ENCODE data around the gene CAPN2. TPM values are rescaled to one million over a fixed set of nuclear protein-coding genes. Genes with fewer than 3 reads are reported as not detected.

Gene CAPN2
- total RNA-seq, 1 donor from 2014 or later = 391 TPM

- Histone ChIP-seq H3K9ac (ENCODE audit: low read length) (peak overlapping the region; percentile 83), H4K20me1 (ENCODE audit: insufficient read depth, low read length) (no peaks in the 10 kb centered on the region), H3K36me3 (ENCODE audit: insufficient read depth, low read length) (no peaks in the 10 kb centered on the region), H3K79me2 (ENCODE audit: insufficient read depth, low read length) (peaks cover 15% of the 10 kb centered on the region), H3K4me3 (ENCODE audit: insufficient read depth, low read depth, low read length) (peak overlapping the region; percentile 40), H3K4me2 (ENCODE audit: low read length) (peak overlapping the region; percentile 81), H3K27me3 (ENCODE audit: insufficient read depth, low read length) (no peaks in the 10 kb centered on the region), H3K4me1 (ENCODE audit: insufficient read depth, low read length) (peaks cover 53% of the 10 kb centered on the region), H3K9me3 (ENCODE audit: insufficient read depth, low read depth, low read length) (no peaks in the 10 kb centered on the region), H2AFZ (ENCODE audit: low read depth, low read length) (no peak overlapping the region), H3K27ac (ENCODE audit: low read depth, low read length) (peak overlapping the region; percentile 98)
- no peak for TF ChIP-seq CTCF (IDR thresholded peaks at IDR 0.05; ENCODE audit: insufficient read depth, low read depth, low read length)
- TF ChIP-seq EZH2 (IDR thresholded peaks at IDR 0.05; ENCODE audit: insufficient read depth, low read length) = no peak
- Mint-ChIP-seq H3K27ac (ENCODE audit: unreplicated experiment) (peak overlapping the region; percentile 100), H3K9me3 (ENCODE audit: unreplicated experiment) (no peaks in the 10 kb centered on the region), H3K27me3 (ENCODE audit: low read depth, unreplicated experiment) (no peaks in the 10 kb centered on the region), H3K4me1 (ENCODE audit: low read depth, unreplicated experiment) (peaks cover 57% of the 10 kb centered on the region), H3K4me3 (ENCODE audit: unreplicated experiment) (peak overlapping the region; percentile 68), H3K36me3 (ENCODE audit: low read depth, unreplicated experiment) (no peaks in the 10 kb centered on the region)
- no peak for DNase-seq (ENCODE audit: low read depth)
- FAIRE-seq = no peak
Observed at GRCh38 chr1:223700388-223700918, 11.9 kb upstream of the CAPN2 start.

- Histone ChIP-seq H3K4me3 (ENCODE audit: insufficient read depth, low read depth, low read length) (peak overlapping the region; percentile 40), H3K9me3 (ENCODE audit: insufficient read depth, low read depth, low read length) (no peaks in the 10 kb centered on the region), H3K79me2 (ENCODE audit: insufficient read depth, low read length) (peaks cover 15% of the 10 kb centered on the region), H3K27ac (ENCODE audit: low read depth, low read length) (peak overlapping the region; percentile 98), H2AFZ (ENCODE audit: low read depth, low read length) (no peak overlapping the region), H3K9ac (ENCODE audit: low read length) (peak overlapping the region; percentile 83), H3K4me1 (ENCODE audit: insufficient read depth, low read length) (peaks cover 58% of the 10 kb centered on the region), H3K27me3 (ENCODE audit: insufficient read depth, low read length) (no peaks in the 10 kb centered on the region), H3K36me3 (ENCODE audit: insufficient read depth, low read length) (no peaks in the 10 kb centered on the region), H3K4me2 (ENCODE audit: low read length) (peak overlapping the region; percentile 81), H4K20me1 (ENCODE audit: insufficient read depth, low read length) (no peaks in the 10 kb centered on the region)
- peak overlapping the region; percentile 100 for H3K27ac Mint-ChIP-seq (ENCODE audit: unreplicated experiment)
- H3K9me3 Mint-ChIP-seq (ENCODE audit: unreplicated experiment) = no peaks in the 10 kb centered on the region
- DNase-seq (ENCODE audit: low read depth) = peak; percentile 97
- H3K4me1 Mint-ChIP-seq (ENCODE audit: low read depth, unreplicated experiment) = peaks cover 59% of the 10 kb centered on the region
- no peak for TF ChIP-seq CTCF (IDR thresholded peaks at IDR 0.05; ENCODE audit: insufficient read depth, low read depth, low read length)
- no peak for TF ChIP-seq EZH2 (IDR thresholded peaks at IDR 0.05; ENCODE audit: insufficient read depth, low read length)
- H3K4me3 Mint-ChIP-seq (ENCODE audit: unreplicated experiment) = peak overlapping the region; percentile 81
- no peaks in the 10 kb centered on the region for H3K36me3 Mint-ChIP-seq (ENCODE audit: low read depth, unreplicated experiment)
- no peaks in the 10 kb centered on the region for H3K27me3 Mint-ChIP-seq (ENCODE audit: low read depth, unreplicated experiment)
- FAIRE-seq = peak; percentile 83
Observed at GRCh38 chr1:223700942-223701637, 11.2 kb upstream of the CAPN2 start.

Measured in astrocyte (in vitro differentiated cells and primary cell).